Measurements from ENCODE around the gene EMC1.
"Not testable (repeated sequence)": the region's sequence is repeated elsewhere in the genome, so short reads cannot be mapped to it uniquely, and the experiment has no call there.

Gene EMC1

DNA sequence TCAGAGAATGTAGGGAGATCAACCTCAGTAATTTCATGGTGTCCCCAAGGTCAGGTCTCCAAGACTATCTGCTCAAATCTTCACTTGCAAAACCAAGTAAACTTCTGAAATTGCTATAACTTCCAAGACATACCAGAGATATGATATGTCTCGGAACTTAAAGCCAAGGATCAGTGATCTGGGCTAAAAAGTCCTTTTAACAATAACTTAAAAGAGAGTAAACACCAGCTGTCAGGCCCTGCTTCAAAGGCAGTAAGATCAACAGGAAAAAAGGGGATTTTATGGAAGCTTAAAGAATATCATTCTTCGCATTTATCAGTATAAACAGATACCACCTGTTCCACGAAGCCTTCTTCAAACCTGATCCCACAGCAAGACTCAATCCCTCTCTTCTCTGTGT, 55.0 kb downstream of the EMC1 start:
- in situ Hi-C loops (cut with MboI; ENCODE audit: low sequenced_read_pairs) = no loop called here

DNA sequence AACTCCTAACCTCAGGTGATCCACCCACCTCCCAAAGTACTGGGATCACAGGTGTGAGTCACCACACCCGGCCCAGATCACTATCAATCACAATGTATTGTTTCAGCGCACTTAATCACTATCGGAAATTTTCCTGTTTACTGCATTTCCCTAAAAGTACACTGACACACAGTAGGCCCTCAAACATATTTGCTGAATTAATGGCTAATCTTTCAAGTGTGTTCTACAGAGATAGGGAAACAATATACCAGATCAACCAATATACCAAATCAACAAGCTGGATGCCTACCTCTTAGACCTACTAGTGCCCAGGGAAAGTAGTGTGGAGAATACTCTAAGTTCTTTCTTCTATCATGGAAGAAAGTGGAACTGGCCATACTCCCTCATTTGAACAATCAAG, 58.3 kb downstream of the EMC1 start:
- in situ Hi-C loops (cut with MboI; ENCODE audit: low sequenced_read_pairs) = no loop called here

DNA sequence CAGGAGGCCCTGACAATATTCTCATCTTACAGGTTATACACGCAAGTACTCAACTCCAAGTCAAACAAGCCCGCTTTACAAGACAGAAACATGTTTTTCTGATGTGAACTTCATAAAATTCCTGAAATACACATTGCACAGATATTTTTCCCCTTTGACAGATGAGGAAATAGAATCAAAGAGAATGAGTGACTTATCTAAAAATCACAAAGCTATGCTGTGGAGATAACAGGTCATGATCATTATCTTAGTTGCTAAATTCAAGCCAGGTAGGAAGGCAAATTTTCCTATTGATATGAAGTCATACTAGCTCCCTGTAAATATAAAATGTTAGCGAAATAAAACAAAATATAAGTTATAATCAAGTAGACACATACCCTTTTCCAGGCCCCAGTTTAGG, 59.5 kb downstream of the EMC1 start:
- in situ Hi-C loops (cut with MboI; ENCODE audit: low sequenced_read_pairs) = no loop called here

DNA sequence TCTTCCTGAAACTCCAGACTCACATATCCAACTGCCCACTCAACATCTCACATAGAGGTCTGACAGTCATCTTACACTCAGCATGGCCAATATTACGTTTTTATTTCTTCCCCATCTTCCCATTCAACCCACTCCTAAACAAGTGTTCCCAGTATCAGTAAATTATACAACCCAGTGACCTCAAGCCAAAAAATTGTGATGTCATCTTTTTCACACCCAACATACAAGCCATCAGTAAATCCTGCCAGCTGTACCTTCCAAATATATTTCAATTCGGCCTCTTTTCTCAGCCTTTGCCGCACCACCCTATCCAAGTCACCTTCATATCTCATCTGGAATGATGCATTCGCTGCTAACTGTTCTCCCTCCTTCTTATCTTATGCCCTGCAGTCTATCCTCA, 60.9 kb downstream of the EMC1 start:
- in situ Hi-C loops (cut with MboI; ENCODE audit: low sequenced_read_pairs) = no loop called here

DNA sequence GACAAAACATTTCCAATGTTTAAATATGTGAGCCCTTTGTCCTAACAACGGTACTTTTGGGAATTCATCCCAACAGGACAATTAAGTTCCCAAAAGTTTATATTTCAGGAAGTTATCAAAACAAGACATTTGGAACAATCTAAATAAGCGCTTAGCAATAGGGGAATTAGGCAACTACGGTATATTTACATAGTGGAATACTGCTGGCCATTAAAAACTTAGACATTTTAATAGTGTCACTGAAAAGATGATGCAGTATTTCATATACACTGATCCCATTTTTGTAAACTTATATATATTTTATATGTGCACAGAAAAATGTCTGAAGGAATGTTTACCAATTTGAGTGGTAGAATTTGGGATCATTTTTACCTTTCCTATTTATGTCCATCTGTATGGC, 62.1 kb downstream of the EMC1 start:
- in situ Hi-C loops (cut with MboI; ENCODE audit: low sequenced_read_pairs) = no loop called here

DNA sequence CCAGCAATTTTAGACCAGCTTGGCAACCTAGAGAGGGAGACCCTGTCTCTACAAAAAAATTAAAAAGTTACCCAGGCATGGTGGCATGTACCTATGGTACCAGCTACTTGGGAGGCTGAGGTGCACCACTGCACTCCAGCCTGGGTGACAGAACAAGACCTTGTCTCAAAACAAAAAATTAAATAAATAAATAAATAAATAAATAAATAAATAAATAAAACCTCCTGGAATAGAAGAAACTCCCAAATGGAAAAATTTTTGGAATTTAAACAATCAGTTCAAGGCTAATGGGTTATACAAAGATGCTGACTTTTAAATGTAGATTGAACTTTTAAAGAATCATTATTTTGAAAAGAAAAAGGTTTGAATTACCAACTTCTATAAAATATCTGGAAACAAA, 63.5 kb downstream of the EMC1 start:
- in situ Hi-C loops (cut with MboI; ENCODE audit: low sequenced_read_pairs) = no loop called here

DNA sequence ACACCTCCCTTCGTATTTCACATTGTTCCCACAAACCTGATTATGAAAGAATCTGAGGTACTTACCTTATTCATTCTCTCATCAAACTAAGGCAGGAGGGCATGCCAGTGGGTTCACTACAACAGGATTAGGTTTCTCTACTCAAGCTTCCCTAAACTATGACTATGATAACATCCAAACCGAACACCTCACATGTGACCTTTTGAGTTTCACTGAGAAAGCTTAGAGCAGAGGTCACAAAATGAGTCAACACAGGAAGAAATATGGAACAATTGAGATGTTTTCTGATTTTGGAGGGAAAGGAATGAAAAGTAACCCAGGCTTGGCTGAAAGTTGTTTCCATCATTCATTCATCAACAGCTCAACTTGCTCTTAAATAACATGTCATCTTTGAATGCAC, 65.3 kb downstream of the EMC1 start:
- in situ Hi-C loops (cut with MboI; ENCODE audit: low sequenced_read_pairs) = no loop called here

DNA sequence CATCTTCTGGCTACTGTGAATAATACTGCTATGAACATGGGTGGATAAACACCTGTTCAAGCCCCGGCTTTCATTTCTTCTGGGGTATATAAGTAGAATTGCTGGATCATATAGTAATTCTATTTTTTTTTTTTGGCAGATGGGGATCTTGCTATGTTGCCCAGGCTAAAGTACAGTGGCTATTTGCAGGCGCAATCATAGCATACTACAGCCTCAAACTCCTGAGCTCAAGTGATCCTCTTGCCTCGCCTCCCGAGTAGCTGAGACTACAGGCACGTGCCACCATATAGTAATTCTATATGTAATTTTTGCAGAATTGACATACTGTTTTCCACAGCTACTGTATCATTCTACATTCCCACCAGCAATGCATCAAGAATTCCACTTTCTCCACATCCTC, 69.1 kb downstream of the EMC1 start:
- in situ Hi-C loops (cut with MboI; ENCODE audit: low sequenced_read_pairs) = no loop called here

DNA sequence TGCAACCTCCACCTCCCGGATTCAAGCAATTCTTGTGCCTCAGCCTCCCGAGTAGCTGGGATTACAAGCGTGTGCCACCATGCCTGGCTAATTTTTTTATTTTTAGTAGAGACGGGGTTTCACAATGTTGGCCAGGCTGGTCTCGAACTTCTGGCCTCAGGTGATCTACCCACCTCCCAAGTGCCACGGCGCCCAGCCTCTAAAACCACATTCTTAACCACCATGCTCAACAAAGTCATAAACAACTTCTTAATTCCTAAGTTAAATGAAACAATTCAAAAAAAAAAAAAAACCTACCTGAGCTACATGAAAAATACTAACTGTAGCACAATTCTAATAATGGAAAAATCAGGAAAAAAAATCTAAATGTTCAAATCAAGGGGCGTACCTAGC, 71.1 kb downstream of the EMC1 start:
- in situ Hi-C loops (cut with MboI; ENCODE audit: low sequenced_read_pairs) = not testable (repeated sequence)

DNA sequence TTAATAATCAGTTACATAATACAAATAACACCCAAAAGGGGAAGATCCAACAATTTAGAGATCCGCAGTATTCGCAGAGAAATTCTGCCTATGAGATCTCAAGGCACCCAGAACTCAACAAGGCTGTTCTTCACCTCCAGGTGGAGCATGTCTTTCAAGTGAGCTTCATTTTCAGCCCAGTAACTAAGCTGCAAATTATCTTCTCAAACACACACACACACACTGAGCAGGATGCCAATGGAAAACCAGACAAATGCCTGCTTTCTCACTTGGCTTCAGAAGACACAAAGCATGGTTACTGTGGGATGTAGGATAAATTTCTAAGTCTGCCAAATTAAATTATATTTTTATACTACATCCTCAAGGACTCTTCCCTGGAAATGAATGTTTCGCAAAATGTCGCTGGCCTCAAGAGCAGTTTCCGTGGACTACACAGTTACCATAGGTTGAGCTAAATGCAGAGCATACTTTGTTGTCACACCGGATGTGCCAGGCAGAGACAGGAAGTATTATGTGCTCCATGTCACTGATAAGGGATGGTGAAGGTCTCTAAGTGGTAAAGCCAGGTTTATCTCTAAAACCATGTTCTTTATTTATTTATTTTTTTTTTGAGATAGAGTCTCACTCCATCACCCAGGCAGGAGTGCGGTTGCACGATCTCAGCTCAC, 71.6 kb downstream of the EMC1 start:
- in situ Hi-C loops (cut with MboI; ENCODE audit: low sequenced_read_pairs) = no loop called here

DNA sequence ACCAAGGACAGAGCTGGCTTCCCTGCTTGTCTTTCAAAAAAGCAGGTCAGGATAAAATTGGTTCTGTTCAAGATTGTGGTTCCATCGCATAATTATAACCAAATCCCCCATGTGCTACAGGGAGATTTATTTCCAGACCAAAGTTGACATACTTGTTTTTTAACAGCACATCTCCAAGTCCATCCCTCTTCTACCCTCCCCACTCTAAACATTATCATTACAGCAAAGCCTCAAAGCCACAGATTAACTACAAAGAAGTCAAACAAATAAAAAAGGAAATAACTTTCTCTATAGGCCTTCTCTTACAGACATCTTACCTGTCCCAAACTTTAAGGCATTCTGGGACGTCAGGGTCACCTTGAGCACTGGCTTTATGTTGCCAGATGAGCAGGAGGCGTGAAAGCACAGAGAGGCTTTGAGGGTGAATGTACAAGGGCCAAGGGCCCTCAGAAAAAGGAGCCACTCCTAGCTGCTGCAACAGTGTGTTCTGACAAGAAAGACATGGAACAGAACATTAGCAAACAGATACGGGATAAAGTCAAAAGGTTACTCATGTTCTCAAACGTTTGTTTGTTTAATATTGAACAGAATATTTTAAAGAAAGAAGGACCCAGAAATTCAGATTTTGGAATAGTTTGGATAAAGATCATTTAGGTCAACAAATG, 72.5 kb downstream of the EMC1 start:
- in situ Hi-C loops (cut with MboI; ENCODE audit: low sequenced_read_pairs) = no loop called here

DNA sequence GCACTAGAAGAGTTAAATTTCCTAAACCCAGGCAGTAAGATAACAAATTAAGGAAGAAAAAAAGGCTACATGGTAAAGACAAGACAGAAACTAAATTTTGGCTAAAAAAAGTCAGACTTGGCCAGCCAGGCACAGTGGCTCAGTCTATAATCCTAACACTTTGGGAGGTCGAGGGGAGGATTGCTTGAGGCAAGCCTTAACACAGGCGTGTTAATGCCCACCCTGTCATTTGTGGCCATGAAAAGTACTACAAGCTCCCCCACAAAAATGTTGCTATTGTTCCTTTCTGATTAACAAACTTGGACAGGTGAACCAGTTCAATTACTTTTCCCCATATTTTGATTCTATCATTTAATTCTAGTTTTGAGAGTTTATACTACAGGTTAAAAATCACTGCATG, 73.5 kb downstream of the EMC1 start:
- in situ Hi-C loops (cut with MboI; ENCODE audit: low sequenced_read_pairs) = no loop called here

DNA sequence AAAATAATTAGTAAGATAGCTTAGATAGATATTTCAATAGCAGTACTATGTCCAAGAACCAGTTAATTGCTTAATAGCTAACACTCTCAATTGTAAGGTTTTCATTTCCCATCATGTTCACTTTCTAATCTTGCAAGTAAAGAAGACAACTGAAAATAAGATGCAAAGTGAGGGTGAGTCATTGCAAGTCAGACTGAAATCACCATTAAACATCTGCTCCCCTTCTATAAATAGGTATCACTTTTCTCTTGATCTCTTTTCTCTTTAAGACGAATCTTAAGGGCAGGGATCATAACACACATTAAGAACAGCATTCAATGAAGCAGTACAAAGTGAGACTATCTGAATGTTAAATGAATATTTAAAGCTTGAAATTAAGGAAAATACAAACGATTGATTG, 81.7 kb downstream of the EMC1 start:
- in situ Hi-C loops (cut with MboI; ENCODE audit: low sequenced_read_pairs) = no loop called here

DNA sequence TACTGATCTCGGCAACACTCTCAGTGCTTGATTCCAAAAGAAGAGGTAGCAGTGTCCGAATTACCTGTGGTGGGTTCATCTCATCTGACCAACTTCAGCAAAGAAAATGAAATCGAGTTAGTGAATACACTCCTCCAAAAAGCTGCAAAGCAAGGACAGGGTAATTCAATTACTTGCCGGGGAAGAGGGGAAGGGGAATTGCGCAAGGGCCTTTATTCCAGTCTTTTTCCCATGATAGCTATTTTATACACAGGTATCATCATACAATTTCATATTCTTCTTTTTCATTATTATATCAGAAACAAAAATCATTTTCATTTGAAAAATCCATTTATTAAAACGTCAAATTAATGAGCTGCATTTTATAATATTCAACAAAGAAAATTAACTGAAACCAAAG, 84.2 kb downstream of the EMC1 start:
- in situ Hi-C loops (cut with MboI; ENCODE audit: low sequenced_read_pairs) = no loop called here

DNA sequence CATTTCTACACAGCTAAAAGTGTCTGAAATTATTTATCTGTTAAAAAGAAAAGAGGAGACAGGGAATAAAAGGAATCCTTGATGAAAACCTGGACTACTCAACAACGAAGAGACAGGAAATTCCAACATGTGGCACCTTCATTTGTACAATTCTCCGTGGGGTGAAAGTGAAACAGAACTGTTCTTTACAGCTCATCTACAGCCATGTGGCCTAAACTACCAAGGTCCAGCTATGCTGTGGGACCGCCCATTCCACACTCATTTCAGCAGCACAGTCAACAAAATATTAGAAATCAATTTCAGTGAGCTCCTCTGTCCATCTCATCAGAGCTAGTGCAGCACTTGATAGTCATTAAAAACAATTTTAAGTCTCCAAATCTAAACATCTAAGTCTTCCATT, 85.3 kb downstream of the EMC1 start:
- in situ Hi-C loops (cut with MboI; ENCODE audit: low sequenced_read_pairs) = no loop called here
